Esophagus muscularis mucosa (tissue), 4 donors: ENCODE data around the gene TMEM121. TPM values are rescaled to one million over a fixed set of nuclear protein-coding genes. Genes with fewer than 3 reads are reported as not detected.
A peak's percentile ranks its signal among the peaks of the same experiment; 100 is the strongest.

Source experiments
- DNase-seq: peaks from one replicate; pipeline ENCODE4 v3.0.0-alpha.2; 2017; ENCODE audit errors: extremely low spot score
- H3K27ac ChIP-seq, 4 donors: fragments of 200-600 bp; sonication (generic); replicated peaks in 1 of 4; 1 replicate in 3 of 4; 2 replicates in 1 of 4; pipeline ENCODE4 v1.5.1; 2016 to 2019; ENCODE audit warnings: mild to moderate bottlenecking in 1 of 4
- H3K27me3 ChIP-seq, 4 donors: fragments of 200-600 bp; sonication (generic); one replicate each; pipeline versions ENCODE4 v1.5.1 to v1.6.0; 2016 to 2019
- H3K36me3 ChIP-seq, 4 donors: fragments of 200-600 bp; sonication (generic); one replicate each; pipeline ENCODE4 v1.5.1; 2016 to 2019
- H3K4me1 ChIP-seq, 4 donors: fragments of 200-600 bp; sonication (generic); one replicate each; pipeline ENCODE4 v1.5.1; 2016 to 2019
- H3K4me3 ChIP-seq, 4 donors: fragments of 200-600 bp; sonication (generic); 1 replicate in 2 of 4; 2 replicates in 2 of 4; pipeline ENCODE4 v1.5.1; 2016 to 2019; ENCODE audit warnings: mild to moderate bottlenecking in 4 of 4, moderate library complexity in 1 of 4
- H3K9me3 ChIP-seq, 4 donors: fragments of 200-600 bp; sonication (generic); 1 replicate in 3 of 4; 2 replicates in 1 of 4; pipeline ENCODE4 v1.5.1; 2016 to 2019
- EP300 ChIP-seq: sonication (generic); formaldehyde crosslinking; IDR thresholded peaks from one replicate; pipeline ENCODE4 v1.6.1; 2017; ENCODE audit warnings: antibody characterized with exemption
- POLR2A ChIP-seq: fragments of 450-650 bp; IDR thresholded peaks from one replicate; pipeline ENCODE4 v1.6.1; 2017; ENCODE audit warnings: antibody characterized with exemption, moderate library complexity, mild to moderate bottlenecking, low read depth
- POLR2AphosphoS5 ChIP-seq, 2 donors: sonication (generic); formaldehyde crosslinking; IDR thresholded peaks; one replicate each; pipeline ENCODE4 v1.6.1; 2017; ENCODE audit warnings: antibody characterized with exemption in 2 of 2
- WGBS: methylation state at CpG from one replicate; pipeline ENCODE4 v1.1.5; 2018; 5-methylcytosine and 5-hydroxymethylcytosine counted together
- intact Hi-C: fragments of 100-400 bp; cut with DNase I; formaldehyde crosslinking; loops from one replicate; pipeline ENCODE4 v1.15.1; 2023
- total RNA-seq, 4 donors: library from RNA; depleted of rRNA; stranded (reverse); fragments of >200 nt; gene quantifications; one replicate each; pipeline versions ENCODE4 v1.1.0 to v1.2.1, GENCODE V29; 2016
- TF ChIP-seq, protein P1 (sequence below), 3 experiments: fragments of 200-600 bp in 2 of 3; fragments of 450-650 bp in 1 of 3; sonication (generic) in 2 of 3; IDR thresholded peaks; one replicate each; pipeline ENCODE4 v1.5.1; 2017 to 2019; ENCODE audit warnings: antibody characterized with exemption in 3 of 3, mild to moderate bottlenecking in 2 of 3, moderate library complexity in 1 of 3

TMEM121 gene
- total RNA-seq, 4 donors from 2014 or later = 2.9 to 13.0 (median 5.4) TPM

DNA sequence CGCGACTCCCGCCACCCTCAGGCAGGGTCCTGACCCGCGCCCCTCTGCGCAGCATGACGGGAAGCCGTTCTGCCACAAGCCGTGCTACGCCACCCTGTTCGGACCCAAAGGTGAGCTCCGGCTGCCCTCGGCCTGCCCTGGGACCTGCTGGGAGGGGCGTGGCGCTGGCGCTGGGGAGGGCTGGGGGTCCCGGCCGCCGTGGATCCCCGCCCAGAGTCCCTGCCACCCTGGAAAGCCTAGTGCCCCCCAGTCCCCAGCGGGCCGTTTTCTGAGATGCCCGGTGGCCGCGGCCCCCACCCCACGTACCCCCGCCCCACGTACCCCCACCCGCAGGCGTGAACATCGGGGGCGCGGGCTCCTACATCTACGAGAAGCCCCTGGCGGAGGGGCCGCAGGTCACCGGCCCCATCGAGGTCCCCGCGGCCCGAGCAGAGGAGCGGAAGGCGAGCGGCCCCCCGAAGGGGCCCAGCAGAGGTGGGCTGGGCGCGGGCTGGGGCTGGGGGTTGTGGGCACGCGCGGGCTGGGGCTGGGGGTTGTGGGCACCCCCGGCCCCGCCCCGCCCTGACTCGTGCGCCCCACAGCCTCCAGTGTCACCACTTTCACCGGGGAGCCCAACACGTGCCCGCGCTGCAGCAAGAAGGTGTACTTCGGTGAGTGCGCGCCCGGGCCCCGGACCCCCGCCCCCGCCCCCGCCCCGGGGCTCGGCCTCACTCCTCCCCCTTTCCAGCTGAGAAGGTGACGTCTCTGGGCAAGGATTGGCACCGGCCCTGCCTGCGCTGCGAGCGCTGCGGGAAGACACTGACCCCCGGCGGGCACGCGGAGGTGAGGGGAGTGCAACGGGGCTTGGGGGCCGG is 47.8 kb upstream of the TMEM121 start:
- Histone ChIP-seq H3K27ac (peak overlapping the region; percentile 66 to 99 (median 94)), H3K27me3 (peaks cover 0 to 3% (median 0%) of the 10 kb centered on the region in 4 donors), H3K4me1 (peaks cover 68 to 94% (median 92%) of the 10 kb centered on the region in 4 donors), H3K36me3 (peaks cover 3 to 32% (median 20%) of the 10 kb centered on the region in 4 donors), H3K9me3 (no peaks in the 10 kb centered on the region), H3K4me3 (no peak overlapping the region)
- no peak for TF ChIP-seq EP300
- TF ChIP-seq, protein P1, sequence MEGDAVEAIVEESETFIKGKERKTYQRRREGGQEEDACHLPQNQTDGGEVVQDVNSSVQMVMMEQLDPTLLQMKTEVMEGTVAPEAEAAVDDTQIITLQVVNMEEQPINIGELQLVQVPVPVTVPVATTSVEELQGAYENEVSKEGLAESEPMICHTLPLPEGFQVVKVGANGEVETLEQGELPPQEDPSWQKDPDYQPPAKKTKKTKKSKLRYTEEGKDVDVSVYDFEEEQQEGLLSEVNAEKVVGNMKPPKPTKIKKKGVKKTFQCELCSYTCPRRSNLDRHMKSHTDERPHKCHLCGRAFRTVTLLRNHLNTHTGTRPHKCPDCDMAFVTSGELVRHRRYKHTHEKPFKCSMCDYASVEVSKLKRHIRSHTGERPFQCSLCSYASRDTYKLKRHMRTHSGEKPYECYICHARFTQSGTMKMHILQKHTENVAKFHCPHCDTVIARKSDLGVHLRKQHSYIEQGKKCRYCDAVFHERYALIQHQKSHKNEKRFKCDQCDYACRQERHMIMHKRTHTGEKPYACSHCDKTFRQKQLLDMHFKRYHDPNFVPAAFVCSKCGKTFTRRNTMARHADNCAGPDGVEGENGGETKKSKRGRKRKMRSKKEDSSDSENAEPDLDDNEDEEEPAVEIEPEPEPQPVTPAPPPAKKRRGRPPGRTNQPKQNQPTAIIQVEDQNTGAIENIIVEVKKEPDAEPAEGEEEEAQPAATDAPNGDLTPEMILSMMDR (IDR thresholded peaks at IDR 0.05) = no peak
- no peak for TF ChIP-seq POLR2A
- TF ChIP-seq POLR2AphosphoS5 (IDR thresholded peaks at IDR 0.05) = no peak
- no peak for DNase-seq
- 33% methylated on average over 8 of the region's 81 CpGs for WGBS
- intact Hi-C loops = no loop called here

DNA sequence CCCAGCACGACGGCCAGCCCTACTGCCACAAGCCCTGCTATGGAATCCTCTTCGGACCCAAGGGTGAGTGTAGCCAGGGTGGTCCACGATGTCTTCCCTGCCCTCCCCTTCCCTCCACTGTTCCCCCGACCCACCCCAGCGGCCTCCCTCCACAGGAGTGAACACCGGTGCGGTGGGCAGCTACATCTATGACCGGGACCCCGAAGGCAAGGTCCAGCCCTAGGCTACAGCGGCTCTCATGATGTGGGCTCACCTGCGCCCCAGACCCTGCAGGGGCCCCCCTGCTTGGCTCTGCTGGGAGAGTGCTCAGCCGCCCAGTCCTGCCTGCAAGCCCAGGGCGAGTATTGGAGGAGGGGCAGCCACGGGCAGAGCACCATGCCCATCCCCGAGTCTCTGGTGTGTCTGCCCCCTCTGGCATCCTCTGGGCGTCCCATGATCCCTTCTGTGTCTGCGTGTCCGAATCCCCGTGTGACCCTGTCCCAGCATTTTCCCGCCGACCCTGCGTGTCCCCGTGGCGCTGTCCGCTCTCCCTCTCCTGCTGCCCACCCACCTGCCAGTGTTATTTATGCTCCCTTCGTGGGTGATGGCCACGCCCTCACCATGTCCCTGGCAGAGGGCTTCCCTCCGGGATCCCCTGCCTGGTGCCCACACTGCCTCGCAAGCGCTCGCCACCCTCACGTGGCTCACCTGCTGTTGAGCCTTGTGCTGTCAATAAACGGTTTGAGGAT is 46.8 kb upstream of the TMEM121 start:
- Histone ChIP-seq H3K9me3 (no peaks in the 10 kb centered on the region), H3K4me1 (peaks cover 74 to 97% (median 97%) of the 10 kb centered on the region in 4 donors), H3K36me3 (peaks cover 3 to 32% (median 20%) of the 10 kb centered on the region in 4 donors), H3K27me3 (peaks cover 0 to 3% (median 0%) of the 10 kb centered on the region in 4 donors), H3K4me3 (no peak overlapping the region), H3K27ac (peak overlapping the region; percentile 93 to 99 (median 96))
- intact Hi-C loops = no loop called here
- WGBS = 69% methylated on average over 22 of the region's 34 CpGs
- DNase-seq = no peak
- TF ChIP-seq EP300 (no peak), POLR2AphosphoS5 (IDR thresholded peaks at IDR 0.05) (no peak), POLR2A (no peak)
- TF ChIP-seq, protein P1 (IDR thresholded peaks at IDR 0.05) = no peak

DNA sequence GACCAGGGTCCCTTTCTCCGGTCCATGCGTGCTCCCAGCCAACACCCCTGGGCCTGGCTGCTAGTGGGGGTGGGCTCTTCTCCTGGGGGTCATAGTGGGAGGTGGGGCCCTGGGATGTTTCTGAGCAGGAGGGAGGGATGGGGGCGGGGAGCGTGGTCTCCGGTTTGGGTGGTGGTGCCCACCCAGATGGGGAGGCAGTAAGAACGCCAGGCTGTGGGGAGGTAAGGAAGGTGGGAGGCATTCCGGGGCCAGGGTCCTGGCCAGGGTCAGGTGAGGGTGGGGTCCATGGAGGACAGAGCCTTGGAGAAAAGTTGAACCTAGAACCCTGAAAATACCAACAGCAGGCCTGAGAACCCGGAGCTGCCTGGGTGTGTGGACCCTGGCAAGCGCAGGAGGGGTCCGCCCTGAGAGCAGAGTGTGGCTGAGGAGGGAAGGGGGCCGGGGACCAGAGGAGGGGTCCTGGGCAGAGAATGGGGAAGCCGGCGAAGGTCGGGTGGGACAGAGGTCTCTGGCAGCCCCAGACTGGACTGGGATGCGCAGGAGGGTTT is 46.1 kb upstream of the TMEM121 start:
- peaks cover 0 to 3% (median 0%) of the 10 kb centered on the region in 4 donors for H3K27me3 ChIP-seq
- TF ChIP-seq, protein P1 (IDR thresholded peaks at IDR 0.05) = no peak
- no peak for TF ChIP-seq POLR2A
- TF ChIP-seq EP300 = no peak
- TF ChIP-seq POLR2AphosphoS5 (IDR thresholded peaks at IDR 0.05) = no peak
- no peak for DNase-seq
- H3K27ac ChIP-seq = peak overlapping the region; percentile 93 to 99 (median 96)
- WGBS = 55% methylated on average over 15 of the region's 15 CpGs
- peaks cover 3 to 32% (median 20%) of the 10 kb centered on the region in 4 donors for H3K36me3 ChIP-seq
- peak overlapping the region in 3 of 4 donors; percentile 51 to 58 (median 56) for H3K4me3 ChIP-seq
- no peaks in the 10 kb centered on the region for H3K9me3 ChIP-seq
- peaks cover 81 to 99% (median 98%) of the 10 kb centered on the region in 4 donors for H3K4me1 ChIP-seq
- intact Hi-C loops = no loop called here

DNA sequence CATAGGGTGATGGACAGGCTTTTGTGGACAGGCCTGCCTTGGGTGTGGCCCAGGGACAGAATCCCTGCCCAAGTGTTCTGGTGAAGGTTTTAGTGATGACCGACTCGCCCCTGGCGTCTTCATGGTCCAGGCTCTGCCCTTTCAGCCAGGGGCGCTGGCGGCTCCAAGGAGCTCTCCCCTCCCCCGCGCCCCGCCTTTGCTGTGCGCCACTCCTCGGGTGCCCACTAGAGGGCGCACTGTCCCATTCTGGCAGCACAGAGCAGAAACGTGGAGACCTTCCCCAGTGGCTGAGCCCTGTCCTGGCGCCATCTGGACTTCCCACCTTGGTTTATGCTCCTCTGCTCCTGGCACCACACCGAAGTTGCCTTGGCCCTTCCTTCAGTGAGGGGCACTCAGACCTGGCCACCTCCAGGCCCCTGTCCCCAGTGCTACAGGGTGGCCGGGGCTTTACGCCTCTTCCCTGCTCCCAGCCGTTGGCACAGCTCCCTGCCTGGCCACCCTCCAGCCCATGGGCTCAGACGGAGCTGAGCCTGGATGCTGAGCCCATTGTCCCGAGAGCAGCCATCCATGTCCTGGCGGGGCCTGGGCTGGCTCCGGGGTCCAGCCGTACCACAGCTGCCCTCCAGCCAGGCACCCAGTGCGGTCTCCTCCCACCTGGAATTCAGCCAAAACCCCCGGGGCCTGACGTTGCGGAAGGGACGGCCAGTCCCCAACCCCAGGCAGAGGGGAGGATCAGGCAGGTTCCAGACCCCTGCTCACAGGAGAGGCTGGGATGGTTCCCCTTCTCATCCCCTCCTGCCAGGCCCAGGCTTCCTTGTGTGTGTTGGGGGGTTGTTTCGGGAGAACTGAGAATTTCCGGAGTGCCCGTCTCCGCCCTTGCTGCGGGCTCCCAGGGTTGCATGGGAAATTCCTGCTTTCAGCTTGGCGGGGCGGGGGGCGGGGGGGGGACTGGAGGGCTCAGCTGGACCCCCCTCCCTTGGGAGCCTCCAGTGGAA is 45.3 kb upstream of the TMEM121 start:
- Histone ChIP-seq H3K4me3 (peak overlapping the region; percentile 46 to 58 (median 54)), H3K4me1 (peaks cover 90 to 99% (median 98%) of the 10 kb centered on the region in 4 donors), H3K27ac (peak overlapping the region; percentile 93 to 99 (median 96)), H3K9me3 (no peaks in the 10 kb centered on the region), H3K36me3 (peaks cover 3 to 30% (median 20%) of the 10 kb centered on the region in 4 donors), H3K27me3 (peaks cover 0 to 3% (median 0%) of the 10 kb centered on the region in 4 donors)
- 0% methylated on average over 8 of the region's 35 CpGs for WGBS
- peak; percentile 96 for DNase-seq
- TF ChIP-seq POLR2AphosphoS5 (IDR thresholded peaks at IDR 0.05) = peak; percentile 76 to 80
- no peak for TF ChIP-seq EP300
- TF ChIP-seq POLR2A = no peak
- TF ChIP-seq, protein P1 (IDR thresholded peaks at IDR 0.05) = peak in 2 of 3 experiments; percentile 95 to 99
- intact Hi-C loops = no loop called here
